HepG2 (cell line): Measurements from ENCODE around the gene TRIO. TPM values are rescaled to one million over a fixed set of nuclear protein-coding genes. Genes with fewer than 3 reads are reported as not detected.

Experiments
- ATAC-seq: fragments of 200-7000 bp; cut with Tn5 transposase; 3 replicates; pipeline ENCODE4 v1.9.1; 2020; ENCODE audit warnings: mild to moderate bottlenecking, moderate library complexity
- BruUV-seq: library from RNA; stranded (reverse); fragments of 400-500 nt; replicated peaks from 2 replicates; lab custom pipeline; 2021; lab: Mats Ljungman, UMichigan
- CTCF ChIA-PET: fragments of 300-600 bp; formaldehyde crosslinking; extraction: SDS; loops from one replicate; lab custom pipeline; 2021; ENCODE audit warnings: low total read pairs, inconsistent platforms, low intra/inter-chr PET ratio; lab: Yijun Ruan, JAX
- POLR2A ChIA-PET: fragments of 350-600 bp; sonication (Branson Sonifier 250); formaldehyde crosslinking; loops from one replicate; lab custom pipeline; 2020; ENCODE audit warnings: antibody characterized with exemption, inconsistent platforms; lab: Yijun Ruan, JAX
- DNase-seq: peaks from one replicate; pipeline ENCODE4 v3.0.0-alpha.2; 2015; ENCODE audit warnings: low spot score
- FAIRE-seq: peaks from 3 replicates; lab custom pipeline; 2011; peaks lifted over from hg19 to GRCh38; lab: Jason Lieb, UNC
- H2AFZ ChIP-seq: one replicate; pipeline ENCODE4 v1.6.1; 2011; ENCODE audit warnings: low read length, inconsistent platforms
- H3K27ac ChIP-seq: fragments of 300-600 bp; 3 replicates; pipeline ENCODE4 v1.8.0; 2011; ENCODE audit warnings: mixed run types, mild to moderate bottlenecking, mixed read lengths, low read length, inconsistent platforms; ENCODE audit not compliant: insufficient read depth; ENCODE audit errors: extremely low read length
- H3K27me3 ChIP-seq, 2 experiments: fragments of 200-600 bp in 1 of 2; 2 replicates in 1 of 2; 3 replicates in 1 of 2; pipeline versions ENCODE4 v1.6.0 to v1.8.0; 2011; ENCODE audit warnings: low read length in 2 of 2, mild to moderate bottlenecking in 2 of 2, moderate library complexity in 2 of 2, inconsistent platforms in 1 of 2; ENCODE audit not compliant: insufficient read depth in 2 of 2, control insufficient read depth in 1 of 2
- H3K36me3 ChIP-seq, 2 experiments: fragments of 200-600 bp in 1 of 2; replicated peaks in 1 of 2; 2 replicates in 1 of 2; 3 replicates in 1 of 2; pipeline versions ENCODE4 v1.5.1 to v1.8.0; 2011; ENCODE audit warnings: low read length in 2 of 2, inconsistent platforms in 1 of 2; ENCODE audit not compliant: insufficient read depth in 2 of 2, control insufficient read depth in 1 of 2
- H3K4me1 ChIP-seq: 2 replicates; pipeline ENCODE4 v1.5.1; 2012; ENCODE audit warnings: low read length, inconsistent platforms; ENCODE audit not compliant: insufficient read depth
- H3K4me2 ChIP-seq: 2 replicates; pipeline ENCODE4 v1.6.0; 2011; ENCODE audit warnings: low read depth, low read length, inconsistent platforms
- H3K4me3 ChIP-seq, 3 experiments: fragments of 200-600 bp in 1 of 3; sonication (generic), shearing (Covaris generic) in 1 of 3; replicated peaks in 1 of 3; 2 replicates each; pipeline ENCODE4 v1.5.1; 2011 to 2016; ENCODE audit warnings: low read length in 3 of 3, inconsistent platforms in 2 of 3, low read depth in 2 of 3, mild to moderate bottlenecking in 2 of 3, control low read depth in 1 of 3, mixed read lengths in 1 of 3; ENCODE audit not compliant: insufficient read depth in 1 of 3
- H3K79me2 ChIP-seq: one replicate; pipeline ENCODE4 v1.6.1; 2011; ENCODE audit warnings: low read length, inconsistent platforms; ENCODE audit not compliant: insufficient read depth
- H3K9ac ChIP-seq: 2 replicates; pipeline ENCODE4 v1.6.0; 2011; ENCODE audit warnings: mild to moderate bottlenecking, low read depth, low read length, inconsistent platforms; ENCODE audit not compliant: insufficient read depth
- H3K9me3 ChIP-seq: 2 replicates; pipeline ENCODE4 v1.5.1; 2012; ENCODE audit warnings: mild to moderate bottlenecking, low read length
- H4K20me1 ChIP-seq: 2 replicates; pipeline ENCODE4 v1.6.0; 2011; ENCODE audit warnings: inconsistent platforms, mild to moderate bottlenecking, low read length, moderate library complexity; ENCODE audit not compliant: insufficient read depth
- AKAP8 ChIP-seq: sonication (generic); formaldehyde crosslinking; IDR thresholded peaks from 2 replicates; pipeline ENCODE4 v1.5.1; 2020; ENCODE audit warnings: mild to moderate bottlenecking, missing genetic modification reagents
- DZIP1 ChIP-seq: sonication (generic); formaldehyde crosslinking; IDR thresholded peaks from 2 replicates; pipeline ENCODE4 v1.5.0; 2020; ENCODE audit warnings: mild to moderate bottlenecking, missing genetic modification reagents
- KLF6 ChIP-seq: IDR thresholded peaks from 2 replicates; pipeline ENCODE4 v1.8.0; 2016; ENCODE audit warnings: missing biosample characterization, missing genetic modification reagents
- MEIS2 ChIP-seq: sonication (generic); formaldehyde crosslinking; IDR thresholded peaks from 2 replicates; pipeline ENCODE4 v1.9.0; 2021; ENCODE audit warnings: mild to moderate bottlenecking, missing genetic modification reagents
- RAD51 ChIP-seq: fragments of 450-650 bp; IDR thresholded peaks from 2 replicates; pipeline ENCODE4 v1.6.1; 2016; ENCODE audit warnings: borderline replicate concordance
- THAP7 ChIP-seq: sonication (generic); formaldehyde crosslinking; IDR thresholded peaks from 2 replicates; pipeline ENCODE4 v1.8.1; 2023; ENCODE audit warnings: mild to moderate bottlenecking, missing genetic modification reagents
- ZNF224 ChIP-seq: sonication (generic); formaldehyde crosslinking; IDR thresholded peaks from 2 replicates; pipeline ENCODE4 v1.5.0; 2020; ENCODE audit warnings: mild to moderate bottlenecking, missing genetic modification reagents
- ZNF549 ChIP-seq: sonication (generic); formaldehyde crosslinking; IDR thresholded peaks from 2 replicates; pipeline ENCODE4 v1.5.0; 2020; ENCODE audit warnings: missing genetic modification reagents
- WGBS: methylation state at CpG from one replicate; pipeline ENCODE4 v1.1.6; 2017; ENCODE audit warnings: low lambda C conversion rate; 5-methylcytosine and 5-hydroxymethylcytosine counted together
- in situ Hi-C: cut with HindIII; loops from 2 replicates; pipeline ENCODE4 v1.10.0; 2017; ENCODE audit warnings: low pct_unique_long_range_greater_than_20kb; ENCODE audit not compliant: extremely low pct_ligation_motif_present
- intact Hi-C: fragments of 100-400 bp; cut with micrococcal nuclease; formaldehyde crosslinking; loops from one replicate; pipeline ENCODE4 v1.10.0; 2022; ENCODE audit not compliant: unreplicated experiment
- polyA plus RNA-seq, 8 experiments: library from polyadenylated mRNA; depleted of rRNA in 3 of 8; stranded (reverse) in 7 of 8; unstranded in 1 of 8; fragments of >200 nt; fragmentation: Illumina TruSeq in 4 of 8; extraction: Trizol in 4 of 8; gene quantifications; 2 replicates each; pipeline versions ENCODE4 v1.2.1 to v1.2.3, GENCODE V29; 2011 to 2016; ENCODE audit warnings: low read depth in 4 of 8, missing spikeins in 1 of 8, mixed read lengths in 1 of 8; ENCODE audit not compliant: insufficient read depth in 1 of 8
- total RNA-seq, 5 experiments: library from RNA; depleted of rRNA; stranded (reverse); fragments of >200 nt; fragmentation: Illumina TruSeq; extraction: Trizol; gene quantifications; 2 replicates each; pipeline ENCODE4 v1.2.3, GENCODE V29; 2016; ENCODE audit warnings: low read depth in 1 of 5
- TF ChIP-seq, protein P1 (sequence below): IDR thresholded peaks from 2 replicates; pipeline ENCODE4 v1.6.1; 2012; ENCODE audit warnings: low read depth, low read length, improper control_type of control experiment
- TF ChIP-seq, protein P2 (sequence below): sonication (generic); formaldehyde crosslinking; IDR thresholded peaks from 2 replicates; pipeline ENCODE4 v1.5.0; 2020; ENCODE audit warnings: mild to moderate bottlenecking, missing genetic modification reagents, borderline replicate concordance

Gene TRIO
- total and polyA plus RNA-seq, 2 of the 13 experiments (the other 11 are each of a cell fraction or from before 2014, with no cell fraction given): 45.2 to 45.9 TPM

- no peak for FAIRE-seq
- H3K9ac ChIP-seq: no peak overlapping the region
- CTCF ChIA-PET: no interaction called here
- H3K36me3 ChIP-seq: peaks cover 8 to 43% of the 10 kb centered on the region in 2 experiments
- no peak overlapping the region for H2AFZ ChIP-seq
- H3K4me3 ChIP-seq: no peak overlapping the region
- intact Hi-C loops: no loop called here
- in situ Hi-C loops: no loop called here
- H3K27ac ChIP-seq: no peak overlapping the region
- 92% methylated on average over 4 of the region's 4 CpGs for WGBS
- H3K4me2 ChIP-seq: no peak overlapping the region
- no peak for ATAC-seq
- BruUV-seq: no TSS peak
- H3K9me3 ChIP-seq: no peaks in the 10 kb centered on the region
- no peaks in the 10 kb centered on the region for H3K4me1 ChIP-seq
- DNase-seq: no peak
- no peaks in the 10 kb centered on the region for H3K27me3 ChIP-seq
- peaks cover 5% of the 10 kb centered on the region for H3K79me2 ChIP-seq
- peaks cover 1% of the 10 kb centered on the region; the same call in 1 of the 2 replicates for H4K20me1 ChIP-seq
- POLR2A ChIA-PET: no interaction called here
- TF ChIP-seq, protein P1, sequence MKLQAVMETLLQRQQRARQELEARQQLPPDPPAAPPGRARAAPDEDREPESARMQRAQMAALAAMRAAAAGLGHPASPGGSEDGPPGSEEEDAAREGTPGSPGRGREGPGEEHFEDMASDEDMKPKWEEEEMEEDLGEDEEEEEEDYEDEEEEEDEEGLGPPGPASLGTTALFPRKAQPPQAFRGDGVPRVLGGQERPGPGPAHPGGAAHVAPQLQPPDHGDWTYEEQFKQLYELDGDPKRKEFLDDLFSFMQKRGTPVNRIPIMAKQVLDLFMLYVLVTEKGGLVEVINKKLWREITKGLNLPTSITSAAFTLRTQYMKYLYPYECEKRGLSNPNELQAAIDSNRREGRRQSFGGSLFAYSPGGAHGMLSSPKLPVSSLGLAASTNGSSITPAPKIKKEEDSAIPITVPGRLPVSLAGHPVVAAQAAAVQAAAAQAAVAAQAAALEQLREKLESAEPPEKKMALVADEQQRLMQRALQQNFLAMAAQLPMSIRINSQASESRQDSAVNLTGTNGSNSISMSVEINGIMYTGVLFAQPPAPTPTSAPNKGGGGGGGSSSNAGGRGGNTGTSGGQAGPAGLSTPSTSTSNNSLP: no peak
- no peak for TF ChIP-seq KLF6 (CRISPR knock-in tag)
- no peak for TF ChIP-seq THAP7 (CRISPR knock-in tag)
- TF ChIP-seq AKAP8 (CRISPR knock-in tag): no peak
- no peak for TF ChIP-seq ZNF549
- TF ChIP-seq, protein P2, sequence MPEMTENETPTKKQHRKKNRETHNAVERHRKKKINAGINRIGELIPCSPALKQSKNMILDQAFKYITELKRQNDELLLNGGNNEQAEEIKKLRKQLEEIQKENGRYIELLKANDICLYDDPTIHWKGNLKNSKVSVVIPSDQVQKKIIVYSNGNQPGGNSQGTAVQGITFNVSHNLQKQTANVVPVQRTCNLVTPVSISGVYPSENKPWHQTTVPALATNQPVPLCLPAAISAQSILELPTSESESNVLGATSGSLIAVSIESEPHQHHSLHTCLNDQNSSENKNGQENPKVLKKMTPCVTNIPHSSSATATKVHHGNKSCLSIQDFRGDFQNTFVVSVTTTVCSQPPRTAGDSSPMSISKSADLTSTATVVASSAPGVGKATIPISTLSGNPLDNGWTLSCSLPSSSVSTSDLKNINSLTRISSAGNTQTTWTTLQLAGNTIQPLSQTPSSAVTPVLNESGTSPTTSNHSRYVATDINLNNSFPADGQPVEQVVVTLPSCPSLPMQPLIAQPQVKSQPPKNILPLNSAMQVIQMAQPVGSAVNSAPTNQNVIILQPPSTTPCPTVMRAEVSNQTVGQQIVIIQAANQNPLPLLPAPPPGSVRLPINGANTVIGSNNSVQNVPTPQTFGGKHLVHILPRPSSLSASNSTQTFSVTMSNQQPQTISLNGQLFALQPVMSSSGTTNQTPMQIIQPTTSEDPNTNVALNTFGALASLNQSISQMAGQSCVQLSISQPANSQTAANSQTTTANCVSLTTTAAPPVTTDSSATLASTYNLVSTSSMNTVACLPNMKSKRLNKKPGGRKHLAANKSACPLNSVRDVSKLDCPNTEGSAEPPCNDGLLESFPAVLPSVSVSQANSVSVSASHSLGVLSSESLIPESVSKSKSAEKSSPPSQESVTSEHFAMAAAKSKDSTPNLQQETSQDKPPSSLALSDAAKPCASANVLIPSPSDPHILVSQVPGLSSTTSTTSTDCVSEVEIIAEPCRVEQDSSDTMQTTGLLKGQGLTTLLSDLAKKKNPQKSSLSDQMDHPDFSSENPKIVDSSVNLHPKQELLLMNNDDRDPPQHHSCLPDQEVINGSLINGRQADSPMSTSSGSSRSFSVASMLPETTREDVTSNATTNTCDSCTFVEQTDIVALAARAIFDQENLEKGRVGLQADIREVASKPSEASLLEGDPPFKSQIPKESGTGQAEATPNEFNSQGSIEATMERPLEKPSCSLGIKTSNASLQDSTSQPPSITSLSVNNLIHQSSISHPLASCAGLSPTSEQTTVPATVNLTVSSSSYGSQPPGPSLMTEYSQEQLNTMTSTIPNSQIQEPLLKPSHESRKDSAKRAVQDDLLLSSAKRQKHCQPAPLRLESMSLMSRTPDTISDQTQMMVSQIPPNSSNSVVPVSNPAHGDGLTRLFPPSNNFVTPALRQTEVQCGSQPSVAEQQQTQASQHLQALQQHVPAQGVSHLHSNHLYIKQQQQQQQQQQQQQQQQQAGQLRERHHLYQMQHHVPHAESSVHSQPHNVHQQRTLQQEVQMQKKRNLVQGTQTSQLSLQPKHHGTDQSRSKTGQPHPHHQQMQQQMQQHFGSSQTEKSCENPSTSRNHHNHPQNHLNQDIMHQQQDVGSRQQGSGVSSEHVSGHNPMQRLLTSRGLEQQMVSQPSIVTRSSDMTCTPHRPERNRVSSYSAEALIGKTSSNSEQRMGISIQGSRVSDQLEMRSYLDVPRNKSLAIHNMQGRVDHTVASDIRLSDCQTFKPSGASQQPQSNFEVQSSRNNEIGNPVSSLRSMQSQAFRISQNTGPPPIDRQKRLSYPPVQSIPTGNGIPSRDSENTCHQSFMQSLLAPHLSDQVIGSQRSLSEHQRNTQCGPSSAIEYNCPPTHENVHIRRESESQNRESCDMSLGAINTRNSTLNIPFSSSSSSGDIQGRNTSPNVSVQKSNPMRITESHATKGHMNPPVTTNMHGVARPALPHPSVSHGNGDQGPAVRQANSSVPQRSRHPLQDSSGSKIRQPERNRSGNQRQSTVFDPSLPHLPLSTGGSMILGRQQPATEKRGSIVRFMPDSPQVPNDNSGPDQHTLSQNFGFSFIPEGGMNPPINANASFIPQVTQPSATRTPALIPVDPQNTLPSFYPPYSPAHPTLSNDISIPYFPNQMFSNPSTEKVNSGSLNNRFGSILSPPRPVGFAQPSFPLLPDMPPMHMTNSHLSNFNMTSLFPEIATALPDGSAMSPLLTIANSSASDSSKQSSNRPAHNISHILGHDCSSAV: no peak
- no peak for TF ChIP-seq ZNF224
- TF ChIP-seq MEIS2: no peak
- TF ChIP-seq RAD51: no peak
- TF ChIP-seq DZIP1 (CRISPR knock-in tag): no peak
Observed at GRCh38 chr5:14283139-14283538, 140.0 kb downstream of the TRIO start.
